Measurements from ENCODE around the gene CHRNB1.

The CHRNB1 gene

GRCh38 chr17:7413346-7413985 lies 31.4 kb upstream of the CHRNB1 start:
- no peak for TF ChIP-seq CTCF (IDR thresholded peaks at IDR 0.05; ENCODE audit: low read depth, low read length, missing control alignments)
- DNase-seq (ENCODE audit: low read depth) = no peak
- in situ Hi-C loops (cut with HindIII; ENCODE audit: low sequenced_read_pairs) = no loop called here
- no peak overlapping the region for H3K4me3 ChIP-seq (ENCODE audit: low read depth, low read length)

GRCh38 chr17:7414837-7415236 lies 30.0 kb upstream of the CHRNB1 start:
- TF ChIP-seq CTCF (IDR thresholded peaks at IDR 0.05; ENCODE audit: low read depth, low read length, missing control alignments) = no peak
- H3K4me3 ChIP-seq (ENCODE audit: low read depth, low read length) = no peak overlapping the region
- in situ Hi-C loops (cut with HindIII; ENCODE audit: low sequenced_read_pairs) = no loop called here
- DNase-seq (ENCODE audit: low read depth) = no peak

GRCh38 chr17:7415784-7416183 lies 29.1 kb upstream of the CHRNB1 start:
- in situ Hi-C loops (cut with HindIII; ENCODE audit: low sequenced_read_pairs) = no loop called here
- DNase-seq (ENCODE audit: low read depth) = no peak
- TF ChIP-seq CTCF (IDR thresholded peaks at IDR 0.05; ENCODE audit: low read depth, low read length, missing control alignments) = no peak
- no peak overlapping the region for H3K4me3 ChIP-seq (ENCODE audit: low read depth, low read length)

GRCh38 chr17:7416323-7416722 lies 28.5 kb upstream of the CHRNB1 start:
- H3K4me3 ChIP-seq (ENCODE audit: low read depth, low read length) = no peak overlapping the region
- in situ Hi-C loops (cut with HindIII; ENCODE audit: low sequenced_read_pairs) = no loop called here
- TF ChIP-seq CTCF (IDR thresholded peaks at IDR 0.05; ENCODE audit: low read depth, low read length, missing control alignments) = no peak
- DNase-seq (ENCODE audit: low read depth) = no peak

GRCh38 chr17:7417056-7417655 lies 27.7 kb upstream of the CHRNB1 start:
- in situ Hi-C loops (cut with HindIII; ENCODE audit: low sequenced_read_pairs) = no loop called here
- no peak for TF ChIP-seq CTCF (IDR thresholded peaks at IDR 0.05; ENCODE audit: low read depth, low read length, missing control alignments)
- H3K4me3 ChIP-seq (ENCODE audit: low read depth, low read length) = no peak overlapping the region

GRCh38 chr17:7418472-7419152 lies 26.2 kb upstream of the CHRNB1 start:
- DNase-seq (ENCODE audit: low read depth) = no peak
- no peak for TF ChIP-seq CTCF (IDR thresholded peaks at IDR 0.05; ENCODE audit: low read depth, low read length, missing control alignments)
- in situ Hi-C loops (cut with HindIII; ENCODE audit: low sequenced_read_pairs) = no loop called here
- H3K4me3 ChIP-seq (ENCODE audit: low read depth, low read length) = no peak overlapping the region

More at GRCh38 chr17:7417056-7417655, 27.7 kb upstream of the CHRNB1 start:
- no peak for DNase-seq (ENCODE audit: low read depth)

All from astrocyte of the cerebellum (primary cell).